Endothelial cell of umbilical vein (primary cell): ENCODE results near the gene VDR.

Source experiments
- CTCF ChIP-seq, 2 donors: IDR thresholded peaks; 1 replicate in 1 of 2; 2 replicates in 1 of 2; pipeline ENCODE4 v1.5.1; 2011; ENCODE audit warnings: low read length in 2 of 2, mild to moderate bottlenecking in 2 of 2, moderate library complexity in 2 of 2, control low read depth in 1 of 2, inconsistent platforms in 1 of 2, low read depth in 1 of 2; ENCODE audit not compliant: insufficient read depth in 1 of 2; ENCODE audit errors: extremely low read depth in 1 of 2
- EZH2 ChIP-seq: IDR thresholded peaks from 2 replicates; pipeline ENCODE4 v1.6.1; 2012; ENCODE audit warnings: borderline replicate concordance, low read depth, mild to moderate bottlenecking, moderate library complexity, low read length, inconsistent platforms; ENCODE audit not compliant: severe bottlenecking
- FOS ChIP-seq: IDR thresholded peaks from 2 replicates; pipeline ENCODE4 v1.6.1; 2011; ENCODE audit warnings: mild to moderate bottlenecking, low read length, moderate library complexity, borderline replicate concordance; ENCODE audit not compliant: insufficient read depth
- GATA2 ChIP-seq: IDR thresholded peaks from 2 replicates; pipeline ENCODE4 v1.7.0; 2011; ENCODE audit warnings: low read depth, mild to moderate bottlenecking, moderate library complexity, mixed read lengths, low read length; ENCODE audit not compliant: insufficient read length, insufficient read depth
- JUN ChIP-seq: IDR thresholded peaks from 2 replicates; pipeline ENCODE4 v1.6.1; 2011; ENCODE audit warnings: borderline replicate concordance, low read depth; ENCODE audit not compliant: insufficient read length, insufficient read depth
- MYC ChIP-seq: IDR thresholded peaks from one replicate; pipeline ENCODE4 v1.6.1; 2011; ENCODE audit warnings: mild to moderate bottlenecking, low read depth, low read length
- POLR2A ChIP-seq: IDR thresholded peaks from 2 replicates; pipeline ENCODE4 v1.6.1; 2012; ENCODE audit warnings: low read depth, mild to moderate bottlenecking, control low read depth, low read length
- POLR2AphosphoS5 ChIP-seq: IDR thresholded peaks from 2 replicates; pipeline ENCODE4 v1.6.1; 2012; ENCODE audit warnings: low read depth, mild to moderate bottlenecking, control low read depth, low read length, moderate library complexity; ENCODE audit not compliant: insufficient read depth

GRCh38 chr12:47802312-47802711 lies 102.5 kb downstream of the VDR start:
- TF ChIP-seq CTCF (IDR thresholded peaks at IDR 0.05; ENCODE audit: extremely low read depth in 1 of 2, insufficient read depth in 1 of 2, low read depth in 1 of 2, low read length in 2 of 2): peak; percentile 48 to 58
- no peak for TF ChIP-seq EZH2
- no peak for TF ChIP-seq FOS
- no peak for TF ChIP-seq POLR2AphosphoS5
- TF ChIP-seq JUN: no peak
- no peak for TF ChIP-seq POLR2A
- no peak for TF ChIP-seq MYC
- no peak for TF ChIP-seq GATA2
